ENCODE data around the gene MAF.

Gene MAF

GRCh38 chr16:79589601-79590102 lies 10.9 kb downstream of the MAF start:
- no peak for DNase-seq (ENCODE audit: low read depth in 2 of 2)

- DNase-seq (ENCODE audit: low read depth in 2 of 2), result no peak
Observed at GRCh38 chr16:79587897-79588296, 12.6 kb downstream of the MAF start.

GRCh38 chr16:79587296-79587695 lies 13.2 kb downstream of the MAF start:
- DNase-seq (ENCODE audit: low read depth in 2 of 2), result no peak

- DNase-seq (ENCODE audit: low read depth in 2 of 2), result no peak
Observed at GRCh38 chr16:79582789-79583188, 17.7 kb downstream of the MAF start.

- no peak for DNase-seq (ENCODE audit: low read depth in 2 of 2)
Observed at GRCh38 chr16:79580453-79581191, 19.9 kb downstream of the MAF start.

GRCh38 chr16:79576602-79577001 lies 23.9 kb downstream of the MAF start:
- no peak for DNase-seq (ENCODE audit: low read depth in 2 of 2)

- DNase-seq (ENCODE audit: low read depth in 2 of 2), result no peak
Observed at GRCh38 chr16:79573884-79574283, 26.7 kb downstream of the MAF start.

- DNase-seq (ENCODE audit: low read depth in 2 of 2), result no peak
Observed at GRCh38 chr16:79573071-79573470, 27.5 kb downstream of the MAF start.

GRCh38 chr16:79571903-79572535 lies 28.5 kb downstream of the MAF start:
- DNase-seq (ENCODE audit: low read depth in 2 of 2), result no peak

- DNase-seq (ENCODE audit: low read depth in 2 of 2), result no peak
Observed at GRCh38 chr16:79571065-79571902, 29.3 kb downstream of the MAF start.

GRCh38 chr16:79564671-79565107 lies 35.8 kb downstream of the MAF start:
- no peak for DNase-seq (ENCODE audit: low read depth in 2 of 2)

GRCh38 chr16:79563921-79564320 lies 36.6 kb downstream of the MAF start:
- no peak for DNase-seq (ENCODE audit: low read depth in 2 of 2)

GRCh38 chr16:79562166-79562823 lies 38.2 kb downstream of the MAF start:
- no peak for DNase-seq (ENCODE audit: low read depth in 2 of 2)

- no peak for DNase-seq (ENCODE audit: low read depth in 2 of 2)
Observed at GRCh38 chr16:79561729-79562128, 38.8 kb downstream of the MAF start.

GRCh38 chr16:79560923-79561322 lies 39.6 kb downstream of the MAF start:
- no peak for DNase-seq (ENCODE audit: low read depth in 2 of 2)

GRCh38 chr16:79560318-79560717 lies 40.2 kb downstream of the MAF start:
- no peak for DNase-seq (ENCODE audit: low read depth in 2 of 2)

- DNase-seq (ENCODE audit: low read depth in 2 of 2), result no peak
Observed at GRCh38 chr16:79559532-79559931, 41.0 kb downstream of the MAF start.

- no peak for DNase-seq (ENCODE audit: low read depth in 2 of 2)
Observed at GRCh38 chr16:79557421-79557820, 43.1 kb downstream of the MAF start.

- DNase-seq (ENCODE audit: low read depth in 2 of 2), result no peak
Observed at GRCh38 chr16:79554912-79555311, 45.6 kb downstream of the MAF start.

- no peak for DNase-seq (ENCODE audit: low read depth in 2 of 2)
Observed at GRCh38 chr16:79550373-79550772, 50.2 kb downstream of the MAF start.

GRCh38 chr16:79547085-79547484 lies 53.5 kb downstream of the MAF start:
- no peak for DNase-seq (ENCODE audit: low read depth in 2 of 2)
